K562 (cell line): ENCODE data around the gene MRPL38.

Experiments used
- CHD2 ChIP-seq: IDR thresholded peaks from 2 replicates; pipeline ENCODE4 v1.6.1; 2011; ENCODE audit warnings: low read depth, low read length
- U2AF1 ChIP-seq: fragments of 200-400 bp; formaldehyde crosslinking; optimal IDR thresholded peaks from 2 replicates; pipeline ENCODE3; 2017; ENCODE audit warnings: mild to moderate bottlenecking, low read depth, low read length, moderate library complexity

DNA sequence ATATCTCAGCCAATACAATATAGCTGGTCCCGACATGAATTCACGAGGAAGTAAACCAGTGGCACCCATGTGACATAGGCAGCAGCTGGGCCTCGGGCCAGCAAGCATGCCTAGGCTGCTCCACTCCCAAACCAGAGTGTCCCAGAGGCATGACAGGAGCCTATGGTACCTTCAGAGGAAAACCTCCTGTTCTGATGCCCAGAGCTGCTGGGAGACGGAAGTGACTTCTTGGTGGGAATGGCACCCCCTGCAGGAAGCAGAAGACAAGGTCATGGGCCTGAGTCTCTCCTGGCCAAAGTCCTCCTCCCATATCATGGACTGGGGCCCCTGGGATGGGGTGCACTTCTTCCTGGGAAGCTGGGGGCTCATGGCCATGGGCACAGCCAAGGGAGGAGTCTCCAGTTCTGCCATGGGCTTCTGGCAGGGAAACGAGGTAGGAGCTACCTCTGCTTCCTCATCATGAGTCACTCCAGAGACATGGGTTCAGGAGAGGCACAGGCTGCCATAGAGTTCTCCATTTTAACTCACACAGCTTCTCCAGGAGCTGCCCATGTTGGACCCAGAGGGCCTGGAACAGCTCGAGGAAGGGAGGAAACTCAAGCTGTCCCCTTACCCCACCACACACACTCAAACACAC, 22.7 kb upstream of the MRPL38 start:
- TF ChIP-seq U2AF1 (no peak), CHD2 (no peak)
